HepG2 (cell line): ENCODE data around the gene EFCAB8. TPM values are rescaled to one million over a fixed set of nuclear protein-coding genes. Genes with fewer than 3 reads are reported as not detected.

Experiments used
- HNRNPLL ChIP-seq: fragments of 200-400 bp; formaldehyde crosslinking; IDR thresholded peaks from 2 replicates; pipeline ENCODE4 v1.6.1; 2017; ENCODE audit warnings: mild to moderate bottlenecking, low read depth, low read length; ENCODE audit not compliant: poor library complexity, severe bottlenecking
- HOXA3 ChIP-seq: sonication (generic); formaldehyde crosslinking; IDR thresholded peaks from 2 replicates; pipeline ENCODE4 v1.5.0; 2020; ENCODE audit warnings: missing genetic modification reagents
- NCOR1 ChIP-seq: fragments of 200-600 bp; sonication (generic); IDR thresholded peaks from 2 replicates; pipeline ENCODE4 v1.7.0; 2017; ENCODE audit warnings: antibody characterized with exemption, low read length, borderline replicate concordance
- PCBP1 ChIP-seq: fragments of 200-400 bp; formaldehyde crosslinking; IDR thresholded peaks from 2 replicates; pipeline ENCODE4 v1.6.1; 2017; ENCODE audit warnings: mild to moderate bottlenecking, low read depth, low read length, borderline replicate concordance
- POLR2AphosphoS5 ChIP-seq: IDR thresholded peaks from 2 replicates; pipeline ENCODE4 v1.6.1; 2012; ENCODE audit warnings: low read depth, low read length
- RFXANK ChIP-seq: IDR thresholded peaks from 2 replicates; pipeline ENCODE4 v1.6.1; 2016
- RNF2 ChIP-seq: fragments of 450-650 bp; conservative IDR thresholded peaks from 2 replicates; pipeline ENCODE4 v1.6.1; 2016; ENCODE audit warnings: low read depth
- SRF ChIP-seq: IDR thresholded peaks from 2 replicates; pipeline ENCODE4 v1.6.1; 2011; ENCODE audit warnings: mild to moderate bottlenecking, low read depth, low read length, moderate library complexity
- ZFAT ChIP-seq: sonication (generic); formaldehyde crosslinking; conservative IDR thresholded peaks from 2 replicates; pipeline ENCODE4 v1.8.1; 2023; ENCODE audit warnings: missing genetic modification reagents, inconsistent platforms
- ZNF510 ChIP-seq: sonication (generic); formaldehyde crosslinking; IDR thresholded peaks from 2 replicates; pipeline ENCODE4 v1.4.0; 2020; ENCODE audit warnings: low read depth, mild to moderate bottlenecking, missing genetic modification reagents
- ZSCAN30 ChIP-seq: sonication (generic); formaldehyde crosslinking; IDR thresholded peaks from 2 replicates; pipeline ENCODE4 v1.5.0; 2020; ENCODE audit warnings: mild to moderate bottlenecking, missing genetic modification reagents
- polyA plus RNA-seq, 8 experiments: library from polyadenylated mRNA; depleted of rRNA in 3 of 8; stranded (reverse) in 7 of 8; unstranded in 1 of 8; fragments of >200 nt; fragmentation: Illumina TruSeq in 4 of 8; extraction: Trizol in 4 of 8; gene quantifications; 2 replicates each; pipeline versions ENCODE4 v1.2.1 to v1.2.3, GENCODE V29; 2011 to 2016; ENCODE audit warnings: low read depth in 4 of 8, missing spikeins in 1 of 8, mixed read lengths in 1 of 8; ENCODE audit not compliant: insufficient read depth in 1 of 8
- total RNA-seq, 5 experiments: library from RNA; depleted of rRNA; stranded (reverse); fragments of >200 nt; fragmentation: Illumina TruSeq; extraction: Trizol; gene quantifications; 2 replicates each; pipeline ENCODE4 v1.2.3, GENCODE V29; 2016; ENCODE audit warnings: low read depth in 1 of 5
- TF ChIP-seq, protein P1 (sequence below): sonication (generic); formaldehyde crosslinking; IDR thresholded peaks from 2 replicates; pipeline ENCODE4 v1.5.1; 2020; ENCODE audit warnings: mild to moderate bottlenecking, missing genetic modification reagents, borderline replicate concordance
- TF ChIP-seq, protein P2 (sequence below): sonication (generic); formaldehyde crosslinking; IDR thresholded peaks from 2 replicates; pipeline ENCODE4 v1.4.0; 2020; ENCODE audit warnings: low read depth, missing genetic modification reagents
- TF ChIP-seq, protein P3 (sequence below): IDR thresholded peaks from 2 replicates; pipeline ENCODE4 v1.6.1; 2012; ENCODE audit warnings: inconsistent platforms
- TF ChIP-seq, protein P4 (sequence below): IDR thresholded peaks from 2 replicates; pipeline ENCODE4 v1.6.1; 2016; ENCODE audit warnings: low read depth, control low read depth
- TF ChIP-seq, protein P5 (sequence below): sonication (generic); formaldehyde crosslinking; IDR thresholded peaks from 2 replicates; pipeline ENCODE4 v1.8.0; 2022; ENCODE audit warnings: mild to moderate bottlenecking, missing genetic modification reagents, borderline replicate concordance
- TF ChIP-seq, protein P6 (sequence below): sonication (generic); formaldehyde crosslinking; IDR thresholded peaks from 2 replicates; pipeline ENCODE4 v1.5.0; 2020; ENCODE audit warnings: mild to moderate bottlenecking, missing genetic modification reagents

Gene EFCAB8
- total and polyA plus RNA-seq, 2 of the 13 experiments (the other 11 are each of a cell fraction or from before 2014, with no cell fraction given), result 0.15 to 0.22 TPM

DNA sequence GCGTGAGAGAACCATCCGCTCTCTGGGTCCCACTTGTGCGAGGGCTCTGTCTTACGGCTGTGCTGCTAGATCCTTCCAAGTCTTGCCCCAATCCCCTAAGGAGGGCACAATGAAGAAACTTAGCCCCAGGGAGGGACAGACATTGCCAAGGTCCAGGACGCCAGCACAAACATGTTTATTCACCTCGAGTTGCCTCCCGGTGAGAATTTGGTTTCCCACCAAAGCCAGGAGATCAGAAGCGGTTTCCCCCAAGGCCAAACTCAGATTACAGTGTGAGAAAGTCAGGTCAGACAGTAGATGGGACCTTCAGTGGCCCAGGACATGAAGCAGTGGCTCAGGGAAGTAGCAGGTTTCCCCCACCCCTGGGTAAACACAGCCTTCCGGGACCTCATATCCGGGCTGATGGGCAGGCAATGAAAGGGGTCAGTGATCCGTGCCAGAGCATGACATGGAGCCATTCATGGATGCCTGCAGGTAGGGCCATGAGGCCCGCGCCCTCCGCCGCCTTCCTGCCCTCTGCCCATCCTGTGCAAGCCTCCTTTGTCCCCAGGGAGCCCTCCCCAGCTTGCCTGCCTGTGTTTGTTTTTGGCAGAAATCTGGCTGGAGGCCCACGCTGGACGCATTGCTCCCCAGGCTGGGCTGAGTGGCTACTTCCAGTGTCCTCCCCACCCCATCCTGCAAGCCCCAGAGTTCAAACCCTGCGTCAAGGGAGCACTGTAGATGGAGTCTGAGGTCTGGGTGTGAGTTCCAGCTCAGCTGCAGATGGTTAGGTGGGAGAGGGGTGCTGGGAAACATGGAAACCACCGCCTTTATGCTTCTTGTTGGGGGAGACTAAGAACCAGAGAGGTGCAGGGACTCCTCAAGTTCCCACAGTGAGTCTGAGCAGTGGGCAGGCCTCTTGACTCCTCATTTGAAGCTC is 150.8 kb downstream of the EFCAB8 start (continued):
- TF ChIP-seq PCBP1, result peak; percentile 96
- TF ChIP-seq ZNF510 (CRISPR knock-in tag), result peak; percentile 100
- TF ChIP-seq ZSCAN30 (CRISPR knock-in tag), result peak; percentile 10; the same call in 1 of the 2 replicates
- peak; percentile 36; the same call in 1 of the 2 replicates for TF ChIP-seq RNF2
- TF ChIP-seq, protein P1, sequence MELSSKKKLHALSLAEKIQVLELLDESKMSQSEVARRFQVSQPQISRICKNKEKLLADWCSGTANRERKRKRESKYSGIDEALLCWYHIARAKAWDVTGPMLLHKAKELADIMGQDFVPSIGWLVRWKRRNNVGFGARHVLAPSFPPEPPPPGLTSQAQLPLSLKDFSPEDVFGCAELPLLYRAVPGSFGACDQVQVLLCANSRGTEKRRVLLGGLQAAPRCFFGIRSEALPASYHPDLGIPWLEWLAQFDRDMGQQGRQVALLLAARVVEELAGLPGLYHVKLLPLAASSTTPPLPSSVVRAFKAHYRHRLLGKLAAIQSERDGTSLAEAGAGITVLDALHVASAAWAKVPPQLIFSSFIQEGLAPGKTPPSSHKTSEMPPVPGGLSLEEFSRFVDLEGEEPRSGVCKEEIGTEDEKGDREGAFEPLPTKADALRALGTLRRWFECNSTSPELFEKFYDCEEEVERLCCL, result peak; percentile 22; the same call in 1 of the 2 replicates
- TF ChIP-seq SRF, result no peak
- TF ChIP-seq, protein P2, sequence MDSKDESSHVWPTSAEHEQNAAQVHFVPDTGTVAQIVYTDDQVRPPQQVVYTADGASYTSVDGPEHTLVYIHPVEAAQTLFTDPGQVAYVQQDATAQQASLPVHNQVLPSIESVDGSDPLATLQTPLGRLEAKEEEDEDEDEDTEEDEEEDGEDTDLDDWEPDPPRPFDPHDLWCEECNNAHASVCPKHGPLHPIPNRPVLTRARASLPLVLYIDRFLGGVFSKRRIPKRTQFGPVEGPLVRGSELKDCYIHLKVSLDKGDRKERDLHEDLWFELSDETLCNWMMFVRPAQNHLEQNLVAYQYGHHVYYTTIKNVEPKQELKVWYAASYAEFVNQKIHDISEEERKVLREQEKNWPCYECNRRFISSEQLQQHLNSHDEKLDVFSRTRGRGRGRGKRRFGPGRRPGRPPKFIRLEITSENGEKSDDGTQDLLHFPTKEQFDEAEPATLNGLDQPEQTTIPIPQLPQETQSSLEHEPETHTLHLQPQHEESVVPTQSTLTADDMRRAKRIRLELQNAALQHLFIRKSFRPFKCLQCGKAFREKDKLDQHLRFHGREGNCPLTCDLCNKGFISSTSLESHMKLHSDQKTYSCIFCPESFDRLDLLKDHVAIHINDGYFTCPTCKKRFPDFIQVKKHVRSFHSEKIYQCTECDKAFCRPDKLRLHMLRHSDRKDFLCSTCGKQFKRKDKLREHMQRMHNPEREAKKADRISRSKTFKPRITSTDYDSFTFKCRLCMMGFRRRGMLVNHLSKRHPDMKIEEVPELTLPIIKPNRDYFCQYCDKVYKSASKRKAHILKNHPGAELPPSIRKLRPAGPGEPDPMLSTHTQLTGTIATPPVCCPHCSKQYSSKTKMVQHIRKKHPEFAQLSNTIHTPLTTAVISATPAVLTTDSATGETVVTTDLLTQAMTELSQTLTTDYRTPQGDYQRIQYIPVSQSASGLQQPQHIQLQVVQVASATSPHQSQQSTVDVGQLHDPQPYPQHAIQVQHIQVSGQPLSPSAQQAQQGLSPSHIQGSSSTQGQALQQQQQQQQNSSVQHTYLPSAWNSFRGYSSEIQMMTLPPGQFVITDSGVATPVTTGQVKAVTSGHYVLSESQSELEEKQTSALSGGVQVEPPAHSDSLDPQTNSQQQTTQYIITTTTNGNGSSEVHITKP (CRISPR knock-in tag), result peak; percentile 87
- peak; percentile 93 for TF ChIP-seq HOXA3 (CRISPR knock-in tag)
- TF ChIP-seq, protein P3, sequence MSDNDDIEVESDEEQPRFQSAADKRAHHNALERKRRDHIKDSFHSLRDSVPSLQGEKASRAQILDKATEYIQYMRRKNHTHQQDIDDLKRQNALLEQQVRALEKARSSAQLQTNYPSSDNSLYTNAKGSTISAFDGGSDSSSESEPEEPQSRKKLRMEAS, result peak; percentile 94
- no peak for TF ChIP-seq ZFAT (CRISPR knock-in tag)
- peak; percentile 68 for TF ChIP-seq HNRNPLL
- peak; percentile 86 for TF ChIP-seq POLR2AphosphoS5
- peak; percentile 54; the same call in 1 of the 2 replicates for TF ChIP-seq NCOR1
- TF ChIP-seq, protein P4, sequence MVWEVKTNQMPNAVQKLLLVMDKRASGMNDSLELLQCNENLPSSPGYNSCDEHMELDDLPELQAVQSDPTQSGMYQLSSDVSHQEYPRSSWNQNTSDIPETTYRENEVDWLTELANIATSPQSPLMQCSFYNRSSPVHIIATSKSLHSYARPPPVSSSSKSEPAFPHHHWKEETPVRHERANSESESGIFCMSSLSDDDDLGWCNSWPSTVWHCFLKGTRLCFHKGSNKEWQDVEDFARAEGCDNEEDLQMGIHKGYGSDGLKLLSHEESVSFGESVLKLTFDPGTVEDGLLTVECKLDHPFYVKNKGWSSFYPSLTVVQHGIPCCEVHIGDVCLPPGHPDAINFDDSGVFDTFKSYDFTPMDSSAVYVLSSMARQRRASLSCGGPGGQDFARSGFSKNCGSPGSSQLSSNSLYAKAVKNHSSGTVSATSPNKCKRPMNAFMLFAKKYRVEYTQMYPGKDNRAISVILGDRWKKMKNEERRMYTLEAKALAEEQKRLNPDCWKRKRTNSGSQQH, result no peak; the same call in 1 of the 2 replicates
- TF ChIP-seq, protein P5, sequence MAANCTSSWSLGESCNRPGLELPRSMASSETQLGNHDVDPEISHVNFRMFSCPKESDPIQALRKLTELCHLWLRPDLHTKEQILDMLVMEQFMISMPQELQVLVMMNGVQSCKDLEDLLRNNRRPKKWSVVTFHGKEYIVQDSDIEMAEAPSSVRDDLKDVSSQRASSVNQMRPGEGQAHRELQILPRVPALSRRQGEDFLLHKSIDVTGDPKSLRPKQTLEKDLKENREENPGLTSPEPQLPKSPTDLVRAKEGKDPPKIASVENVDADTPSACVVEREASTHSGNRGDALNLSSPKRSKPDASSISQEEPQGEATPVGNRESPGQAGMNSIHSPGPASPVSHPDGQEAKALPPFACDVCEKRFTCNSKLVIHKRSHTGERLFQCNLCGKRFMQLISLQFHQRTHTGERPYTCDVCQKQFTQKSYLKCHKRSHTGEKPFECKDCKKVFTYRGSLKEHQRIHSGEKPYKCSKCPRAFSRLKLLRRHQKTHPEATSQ (CRISPR knock-in tag), result peak; percentile 93; the same call in 1 of the 2 replicates
- TF ChIP-seq, protein P6, sequence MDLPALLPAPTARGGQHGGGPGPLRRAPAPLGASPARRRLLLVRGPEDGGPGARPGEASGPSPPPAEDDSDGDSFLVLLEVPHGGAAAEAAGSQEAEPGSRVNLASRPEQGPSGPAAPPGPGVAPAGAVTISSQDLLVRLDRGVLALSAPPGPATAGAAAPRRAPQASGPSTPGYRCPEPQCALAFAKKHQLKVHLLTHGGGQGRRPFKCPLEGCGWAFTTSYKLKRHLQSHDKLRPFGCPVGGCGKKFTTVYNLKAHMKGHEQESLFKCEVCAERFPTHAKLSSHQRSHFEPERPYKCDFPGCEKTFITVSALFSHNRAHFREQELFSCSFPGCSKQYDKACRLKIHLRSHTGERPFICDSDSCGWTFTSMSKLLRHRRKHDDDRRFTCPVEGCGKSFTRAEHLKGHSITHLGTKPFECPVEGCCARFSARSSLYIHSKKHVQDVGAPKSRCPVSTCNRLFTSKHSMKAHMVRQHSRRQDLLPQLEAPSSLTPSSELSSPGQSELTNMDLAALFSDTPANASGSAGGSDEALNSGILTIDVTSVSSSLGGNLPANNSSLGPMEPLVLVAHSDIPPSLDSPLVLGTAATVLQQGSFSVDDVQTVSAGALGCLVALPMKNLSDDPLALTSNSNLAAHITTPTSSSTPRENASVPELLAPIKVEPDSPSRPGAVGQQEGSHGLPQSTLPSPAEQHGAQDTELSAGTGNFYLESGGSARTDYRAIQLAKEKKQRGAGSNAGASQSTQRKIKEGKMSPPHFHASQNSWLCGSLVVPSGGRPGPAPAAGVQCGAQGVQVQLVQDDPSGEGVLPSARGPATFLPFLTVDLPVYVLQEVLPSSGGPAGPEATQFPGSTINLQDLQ (CRISPR knock-in tag), result peak; percentile 92
- peak; percentile 79; the same call in 1 of the 2 replicates for TF ChIP-seq RFXANK
